ENCODE data around the gene PVALB.

PVALB gene

GRCh38 chr22:36811094-36811800, 5.6 kb downstream of the PVALB start:
- no peak for DNase-seq

DNA sequence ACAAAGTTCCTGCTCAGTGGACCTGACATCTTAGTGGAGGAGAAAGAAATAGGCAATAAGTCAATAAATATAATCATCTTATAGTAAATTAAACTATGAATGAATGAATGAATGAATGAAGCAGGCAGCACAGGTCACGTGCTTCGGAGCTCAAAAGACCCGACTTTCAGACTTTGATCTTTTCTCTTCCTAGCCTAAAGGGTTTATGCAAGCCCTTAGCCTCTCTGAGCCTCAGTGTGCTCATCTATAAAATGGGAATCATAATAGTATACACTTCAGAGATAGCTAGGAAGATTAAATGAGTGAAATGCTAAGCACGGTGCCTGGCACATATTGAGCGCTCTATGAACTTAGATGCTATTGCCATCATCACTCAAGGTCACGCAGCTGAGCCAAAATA, 7.5 kb downstream of the PVALB start:
- DNase-seq = no peak

- no peak for DNase-seq
Observed at GRCh38 chr22:36808721-36809344, 8.0 kb downstream of the PVALB start.

GRCh38 chr22:36807627-36808026, 9.2 kb downstream of the PVALB start:
- DNase-seq = no peak

- DNase-seq = no peak
Observed at GRCh38 chr22:36806835-36807234, 10.0 kb downstream of the PVALB start.

GRCh38 chr22:36803358-36803757, 13.5 kb downstream of the PVALB start:
- DNase-seq = no peak

- no peak for DNase-seq
Observed at GRCh38 chr22:36798674-36799066, 18.2 kb downstream of the PVALB start.

- DNase-seq = no peak
Observed at GRCh38 chr22:36797911-36798673, 18.7 kb downstream of the PVALB start.

DNA sequence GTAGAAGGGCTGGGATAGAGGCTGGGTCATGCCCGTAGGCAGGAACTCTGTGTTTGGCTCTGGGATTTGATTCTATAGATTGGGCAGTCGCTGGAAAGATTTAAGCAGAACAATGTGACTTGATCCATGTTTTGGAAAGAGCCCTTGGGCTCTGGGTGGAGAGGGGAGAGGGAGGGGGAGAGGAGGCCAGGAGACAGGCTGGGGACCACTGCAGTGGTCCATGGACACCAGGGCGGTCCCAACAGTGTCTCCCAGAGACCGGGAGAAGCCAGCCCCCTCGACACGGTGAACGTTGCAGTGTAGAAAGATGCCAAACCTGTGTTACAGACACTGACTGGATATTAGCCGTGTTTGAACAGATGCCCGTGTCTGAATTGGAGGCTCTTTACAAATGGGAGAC, 19.5 kb downstream of the PVALB start:
- DNase-seq = no peak

GRCh38 chr22:36796552-36797175, 20.2 kb downstream of the PVALB start:
- DNase-seq = no peak

- no peak for DNase-seq
Observed at GRCh38 chr22:36795633-36796032, 21.2 kb downstream of the PVALB start.

DNA sequence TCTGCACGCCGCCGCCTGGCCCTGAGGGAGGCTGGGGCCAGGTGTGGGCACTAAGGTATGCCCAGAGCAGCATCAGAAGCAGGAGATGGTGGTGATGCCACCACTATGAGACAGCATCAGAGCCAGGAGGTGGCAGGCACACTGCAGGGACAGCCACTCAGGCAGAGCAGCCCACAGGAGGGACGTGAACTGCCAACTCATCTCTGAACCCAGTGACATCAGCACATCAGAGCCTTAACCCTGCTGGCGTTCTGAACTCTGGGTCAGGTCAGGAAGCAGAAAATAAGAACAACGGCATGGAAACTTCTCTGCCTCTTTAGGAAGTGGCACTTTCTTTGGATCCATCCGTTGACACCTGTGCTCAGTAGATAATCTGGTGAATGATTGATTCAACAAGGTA, 26.2 kb downstream of the PVALB start:
- DNase-seq = no peak

GRCh38 chr22:36787204-36787988, 29.4 kb downstream of the PVALB start:
- no peak for DNase-seq

DNA sequence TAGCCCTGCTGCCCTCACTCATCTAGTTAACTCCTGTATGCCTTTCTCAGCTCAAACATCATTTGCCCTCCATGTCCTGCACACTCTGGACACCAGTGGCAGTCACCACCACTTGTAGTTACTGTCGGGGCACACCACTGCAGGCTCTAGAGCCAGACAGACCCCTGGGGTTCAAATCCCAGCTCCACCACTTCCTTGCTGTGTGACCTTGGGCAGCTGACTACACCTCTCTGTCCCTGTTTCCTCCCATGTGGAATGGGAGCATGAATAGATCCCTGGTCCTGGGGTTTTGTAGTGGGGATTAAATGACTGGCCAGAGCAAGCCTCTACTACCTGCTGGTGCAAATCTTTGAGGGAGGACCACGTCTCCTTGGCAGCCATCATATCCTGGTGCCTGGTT, 33.1 kb downstream of the PVALB start:
- no peak for DNase-seq

DNA sequence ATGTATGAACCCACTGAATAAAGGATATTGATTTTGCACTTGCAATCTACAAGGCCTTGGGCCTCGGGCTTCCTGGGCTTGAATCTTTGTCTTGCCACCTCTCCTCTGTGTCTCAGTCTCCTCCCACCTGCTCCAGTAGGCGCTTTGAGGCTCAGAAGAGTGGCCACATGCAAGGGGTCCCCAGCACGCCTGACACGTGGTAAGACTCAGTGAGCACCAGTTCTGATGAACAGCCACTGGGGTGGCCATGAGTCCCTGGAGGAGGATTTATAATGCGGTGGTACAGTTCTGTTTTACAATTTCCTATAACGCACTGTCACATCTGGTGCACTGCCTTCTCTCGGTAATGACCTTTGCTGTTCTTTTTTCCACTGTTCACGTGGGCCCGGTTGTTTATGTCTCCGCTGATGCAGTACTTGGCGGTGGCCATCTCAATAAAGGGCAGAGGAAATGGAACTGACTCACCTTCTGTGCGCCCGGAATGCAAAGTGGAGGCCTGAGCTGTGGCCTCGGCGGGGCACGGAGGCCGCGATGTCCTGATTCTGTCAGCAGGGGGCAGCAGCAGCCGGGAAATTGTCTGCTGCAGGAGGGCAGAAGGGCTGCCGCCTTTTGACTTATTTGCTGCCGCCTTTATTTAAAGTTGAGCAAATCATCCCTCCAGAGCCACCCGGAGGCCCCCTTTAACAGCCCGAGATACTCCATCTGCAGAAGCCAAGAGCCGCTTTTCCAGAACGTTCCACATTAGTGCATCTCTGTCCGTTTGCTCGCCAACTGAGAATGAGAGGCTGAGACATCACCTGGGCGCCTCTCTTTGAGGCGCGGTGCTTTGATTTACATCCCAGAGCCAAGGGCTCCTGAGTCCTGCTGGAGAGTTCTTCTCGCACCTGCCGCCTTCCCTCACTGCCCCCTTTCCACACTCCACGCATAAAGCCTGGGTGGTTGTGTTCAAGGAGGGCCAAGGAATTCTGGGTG, 34.9 kb downstream of the PVALB start:
- peak; percentile 71 for DNase-seq

DNA sequence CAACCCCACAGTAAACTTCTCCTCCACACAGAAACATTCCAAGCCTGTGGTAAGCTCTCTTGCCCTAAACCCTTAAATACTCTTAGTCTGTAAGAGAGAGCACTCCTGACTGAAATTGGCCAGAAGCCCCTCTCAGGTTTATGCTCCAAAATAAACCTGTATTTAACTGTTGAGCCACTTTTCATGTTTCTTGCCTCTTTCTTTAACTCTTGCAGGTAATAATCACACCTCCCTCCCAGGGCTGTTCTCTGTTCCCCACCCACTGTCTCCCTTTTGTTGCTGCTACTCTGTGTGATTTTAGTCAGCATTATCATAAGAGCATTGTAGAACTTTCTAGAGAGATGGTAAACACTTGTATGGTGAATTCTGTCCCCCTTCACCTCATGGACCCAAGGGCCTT, 38.8 kb downstream of the PVALB start:
- DNase-seq = no peak

DNA sequence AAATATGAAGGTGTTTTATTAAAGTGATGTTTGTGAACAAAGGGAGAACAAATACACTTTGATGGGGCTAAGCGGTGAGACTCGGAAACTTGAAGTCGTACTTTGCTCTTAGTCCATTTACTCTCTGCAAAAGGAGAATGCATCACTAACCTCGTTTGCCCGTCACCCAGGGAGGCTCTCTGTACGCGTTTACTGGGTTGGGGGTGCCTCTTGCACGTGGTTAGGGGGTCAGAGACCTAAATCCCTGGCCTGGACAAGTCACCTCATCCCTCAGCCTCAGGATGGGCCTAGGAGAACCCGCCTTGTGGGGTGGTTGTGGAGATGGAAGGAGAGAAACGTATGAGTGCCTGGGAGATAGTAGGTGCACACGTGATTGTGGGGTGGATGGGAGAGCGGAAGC, 40.1 kb downstream of the PVALB start:
- DNase-seq = no peak

DNA sequence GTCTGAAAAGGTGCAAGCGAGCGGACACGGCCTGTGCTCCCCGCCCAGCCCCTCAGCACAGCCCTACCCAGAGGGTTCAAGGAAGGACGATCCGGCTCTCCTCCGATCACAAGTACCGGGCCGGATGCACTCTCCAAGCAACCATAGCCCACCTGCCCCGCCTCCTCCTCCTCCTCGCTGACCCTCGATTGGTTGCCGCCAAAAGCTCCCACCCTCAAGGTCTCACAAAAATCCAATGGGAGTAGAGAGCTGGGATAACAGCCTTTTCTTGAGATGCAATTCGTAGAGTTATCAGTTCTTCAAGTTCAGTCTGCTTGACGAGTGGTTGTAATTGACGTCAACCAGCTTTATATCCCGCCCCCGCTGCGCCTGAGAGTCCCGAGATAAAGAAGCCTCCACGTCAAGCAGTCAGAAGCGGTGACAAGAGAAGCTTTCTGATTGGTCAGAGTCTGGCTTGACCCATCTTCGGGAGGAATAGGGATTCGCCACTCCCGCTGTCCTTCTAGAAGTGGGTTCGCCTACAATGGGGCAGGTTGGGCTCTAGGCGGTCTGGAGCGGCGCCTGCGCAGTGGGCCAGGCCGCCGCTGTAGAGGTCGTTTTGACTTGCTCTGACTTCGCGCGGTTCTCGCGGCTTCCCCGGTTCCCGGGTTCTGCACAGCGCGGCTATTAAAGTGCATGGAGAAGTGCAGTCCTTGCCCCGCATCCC, 40.7 kb downstream of the PVALB start, which contains the start of gene IFT27:
IFT27 (minus strand) TSS at position 156 of the 706 bp plus-strand sequence. CDS start 412 bp downstream, outside the sequence.
- DNase-seq = peak; percentile 100

DNA sequence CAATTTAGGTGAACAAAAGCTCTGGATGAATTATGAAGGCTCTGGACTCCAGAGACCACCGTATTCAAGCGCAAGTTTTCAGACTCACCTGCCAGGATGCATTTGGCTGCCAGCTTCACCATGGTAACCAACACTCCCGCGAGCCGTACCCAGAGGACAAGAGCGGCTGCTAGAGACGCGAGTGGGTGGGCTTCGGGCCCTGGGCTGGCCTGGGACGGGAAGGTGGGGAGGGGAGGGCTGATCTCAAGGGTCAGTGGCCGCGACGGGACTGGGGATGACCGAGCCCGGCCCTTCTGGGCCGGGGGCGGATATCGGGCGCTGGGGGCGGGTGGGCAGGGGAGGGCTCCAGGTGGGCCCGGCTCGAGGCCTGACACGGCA, 41.3 kb downstream of the PVALB start:
- no peak for DNase-seq

GRCh38 chr22:36773935-36774334, 42.9 kb downstream of the PVALB start:
- DNase-seq = peak; percentile 36

- DNase-seq = no peak
Observed at GRCh38 chr22:36772451-36772850, 44.4 kb downstream of the PVALB start.
